KMS-11 (cell line): ENCODE results near the gene FHIT.

Source experiments
- H2AFZ ChIP-seq: fragments of 200-600 bp; sonication (generic); 2 replicates; pipeline ENCODE4 v1.6.1; 2016; ENCODE audit warnings: antibody characterized with exemption, mixed run types, low read depth
- H3K27ac ChIP-seq: fragments of 200-600 bp; sonication (generic); 2 replicates; pipeline ENCODE4 v1.6.1; 2016; ENCODE audit warnings: mild to moderate bottlenecking, mixed run types
- H3K27me3 ChIP-seq: fragments of 200-600 bp; sonication (generic); 2 replicates; pipeline ENCODE4 v1.6.1; 2017; ENCODE audit warnings: mild to moderate bottlenecking, low read depth, mixed run types, moderate library complexity; ENCODE audit not compliant: insufficient read depth
- H3K36me3 ChIP-seq: fragments of 200-600 bp; sonication (generic); 2 replicates; pipeline ENCODE4 v1.6.1; 2017; ENCODE audit warnings: mild to moderate bottlenecking, mixed run types; ENCODE audit not compliant: insufficient read depth
- H3K4me1 ChIP-seq: fragments of 200-600 bp; sonication (generic); 2 replicates; pipeline ENCODE4 v1.6.1; 2016; ENCODE audit warnings: mild to moderate bottlenecking, low read depth, mixed run types; ENCODE audit not compliant: poor library complexity, severe bottlenecking
- H3K4me2 ChIP-seq: fragments of 200-600 bp; sonication (generic); 2 replicates; pipeline ENCODE4 v1.7.0; 2016; ENCODE audit warnings: mild to moderate bottlenecking, mixed run types
- H3K4me3 ChIP-seq: fragments of 200-600 bp; sonication (generic); IDR thresholded peaks from 2 replicates; pipeline ENCODE4 v1.6.1; 2017; ENCODE audit warnings: low read depth, low read length, mixed read lengths; ENCODE audit not compliant: insufficient read depth
- H3K79me2 ChIP-seq: fragments of 200-600 bp; sonication (generic); 2 replicates; pipeline ENCODE4 v1.6.1; 2016; ENCODE audit warnings: low read depth, mixed run types; ENCODE audit not compliant: insufficient read depth
- H3K9ac ChIP-seq: fragments of 200-600 bp; sonication (generic); 2 replicates; pipeline ENCODE4 v1.6.1; 2016; ENCODE audit warnings: mild to moderate bottlenecking, mixed run types
- H4K20me1 ChIP-seq: fragments of 200-600 bp; sonication (generic); 2 replicates; pipeline ENCODE4 v1.6.1; 2016; ENCODE audit warnings: mild to moderate bottlenecking, mixed run types; ENCODE audit not compliant: insufficient read depth
- TF ChIP-seq, protein P1 (sequence below): fragments of 200-600 bp; sonication (generic); conservative IDR thresholded peaks from 2 replicates; pipeline ENCODE4 v1.6.1; 2017; ENCODE audit warnings: low read depth, mild to moderate bottlenecking, antibody characterized with exemption, low read length, moderate library complexity, mixed read lengths

Gene FHIT

DNA sequence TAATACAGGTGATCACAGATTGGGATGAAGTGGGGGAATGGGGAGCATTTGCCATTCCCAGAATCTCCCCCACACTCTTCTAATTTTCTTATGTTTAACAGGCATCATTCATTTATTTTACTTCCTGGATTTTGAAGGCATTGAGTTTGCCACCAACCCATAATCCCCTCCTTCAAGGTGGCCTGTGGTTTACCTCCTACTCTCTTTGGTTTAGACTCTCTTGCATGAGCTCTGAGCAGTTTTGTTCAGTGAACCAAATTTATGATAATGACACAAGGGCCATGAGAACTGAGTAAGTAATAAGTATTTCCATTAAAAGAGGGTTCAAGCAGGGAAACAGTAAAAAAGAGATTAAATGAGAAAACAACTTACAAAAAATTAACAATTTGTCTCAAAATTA, 1498.3 kb downstream of the FHIT start:
- Histone ChIP-seq H3K27ac (no peak overlapping the region), H4K20me1 (no peaks in the 10 kb centered on the region), H3K4me3 (no peak overlapping the region), H3K36me3 (no peaks in the 10 kb centered on the region), H3K4me2 (no peak overlapping the region), H3K79me2 (no peaks in the 10 kb centered on the region), H3K9ac (no peak overlapping the region), H3K27me3 (no peaks in the 10 kb centered on the region), H3K4me1 (no peaks in the 10 kb centered on the region), H2AFZ (no peak overlapping the region)
- TF ChIP-seq, protein P1, sequence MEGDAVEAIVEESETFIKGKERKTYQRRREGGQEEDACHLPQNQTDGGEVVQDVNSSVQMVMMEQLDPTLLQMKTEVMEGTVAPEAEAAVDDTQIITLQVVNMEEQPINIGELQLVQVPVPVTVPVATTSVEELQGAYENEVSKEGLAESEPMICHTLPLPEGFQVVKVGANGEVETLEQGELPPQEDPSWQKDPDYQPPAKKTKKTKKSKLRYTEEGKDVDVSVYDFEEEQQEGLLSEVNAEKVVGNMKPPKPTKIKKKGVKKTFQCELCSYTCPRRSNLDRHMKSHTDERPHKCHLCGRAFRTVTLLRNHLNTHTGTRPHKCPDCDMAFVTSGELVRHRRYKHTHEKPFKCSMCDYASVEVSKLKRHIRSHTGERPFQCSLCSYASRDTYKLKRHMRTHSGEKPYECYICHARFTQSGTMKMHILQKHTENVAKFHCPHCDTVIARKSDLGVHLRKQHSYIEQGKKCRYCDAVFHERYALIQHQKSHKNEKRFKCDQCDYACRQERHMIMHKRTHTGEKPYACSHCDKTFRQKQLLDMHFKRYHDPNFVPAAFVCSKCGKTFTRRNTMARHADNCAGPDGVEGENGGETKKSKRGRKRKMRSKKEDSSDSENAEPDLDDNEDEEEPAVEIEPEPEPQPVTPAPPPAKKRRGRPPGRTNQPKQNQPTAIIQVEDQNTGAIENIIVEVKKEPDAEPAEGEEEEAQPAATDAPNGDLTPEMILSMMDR: no peak

DNA sequence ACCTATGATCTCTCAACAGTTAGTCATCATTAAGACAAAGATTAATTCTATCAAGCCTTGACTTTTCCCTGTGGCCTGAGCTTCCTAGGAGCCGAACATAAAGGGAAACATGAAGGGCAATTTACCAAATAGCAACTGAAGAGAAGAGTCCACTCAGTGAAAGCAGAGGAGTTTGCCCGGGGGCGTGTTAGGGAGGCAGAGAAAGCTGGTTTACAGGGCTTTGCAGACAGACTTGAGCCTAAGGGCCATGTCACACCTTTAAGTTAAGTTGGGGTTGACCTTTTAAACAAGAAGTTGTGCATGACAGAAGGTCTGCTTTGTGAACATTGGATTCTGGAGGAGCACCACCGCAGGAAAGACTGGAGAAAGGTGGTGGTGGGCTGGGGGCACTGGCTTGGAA, 1499.6 kb downstream of the FHIT start:
- Histone ChIP-seq H3K4me1 (no peaks in the 10 kb centered on the region), H4K20me1 (no peaks in the 10 kb centered on the region), H3K36me3 (no peaks in the 10 kb centered on the region), H3K4me3 (no peak overlapping the region), H3K4me2 (no peak overlapping the region), H3K27me3 (no peaks in the 10 kb centered on the region), H3K9ac (no peak overlapping the region), H3K79me2 (no peaks in the 10 kb centered on the region), H2AFZ (no peak overlapping the region), H3K27ac (no peak overlapping the region)
- TF ChIP-seq, protein P1: no peak

DNA sequence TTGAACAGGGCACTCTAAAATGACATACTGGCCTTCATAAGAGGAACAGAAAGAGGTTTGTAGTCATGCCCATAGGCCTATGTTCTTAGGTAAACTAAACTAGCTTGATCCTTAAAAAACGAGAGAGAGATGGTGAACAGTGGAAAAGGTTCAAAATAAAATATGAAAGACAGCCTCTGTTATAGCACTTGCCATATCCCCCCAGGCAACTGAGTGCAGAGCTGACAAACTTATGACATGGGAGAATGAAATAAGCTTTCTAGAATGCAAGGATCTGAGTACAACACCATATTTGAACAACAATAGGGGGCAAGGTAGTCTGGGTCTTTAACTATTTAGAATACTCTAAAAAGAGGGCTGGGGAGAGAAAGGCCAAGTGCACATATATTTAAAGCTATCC, 1500.9 kb downstream of the FHIT start:
- no peaks in the 10 kb centered on the region for H4K20me1 ChIP-seq
- H3K27me3 ChIP-seq: no peaks in the 10 kb centered on the region
- no peak overlapping the region for H3K4me3 ChIP-seq
- H3K79me2 ChIP-seq: no peaks in the 10 kb centered on the region
- no peak overlapping the region for H2AFZ ChIP-seq
- H3K4me1 ChIP-seq: no peaks in the 10 kb centered on the region
- TF ChIP-seq, protein P1: no peak
- no peak overlapping the region for H3K9ac ChIP-seq
- no peaks in the 10 kb centered on the region for H3K36me3 ChIP-seq
- H3K4me2 ChIP-seq: no peak overlapping the region
- no peak overlapping the region for H3K27ac ChIP-seq

DNA sequence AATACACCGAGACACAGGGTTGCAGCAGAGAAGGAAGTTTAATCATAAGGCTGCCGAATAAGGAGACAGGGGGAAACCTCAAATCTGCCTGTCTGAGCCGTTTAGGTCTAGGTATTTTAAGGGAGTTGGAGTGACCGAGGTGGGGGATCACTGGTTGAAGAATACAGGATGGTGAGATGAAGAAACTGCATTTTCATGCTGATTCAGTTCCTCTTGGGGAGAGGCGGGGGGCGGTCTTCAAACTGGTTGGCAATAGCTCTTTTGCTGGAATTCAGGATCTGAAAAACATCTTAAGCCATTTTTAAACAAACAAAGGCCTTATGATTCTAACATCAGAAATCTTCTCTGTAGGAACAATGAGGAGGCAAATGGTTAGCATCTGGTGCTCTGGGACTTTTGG, 1502.0 kb downstream of the FHIT start:
- H3K36me3 ChIP-seq: no peaks in the 10 kb centered on the region

More for the DNA sequence above, 1502.0 kb downstream of the FHIT start:
- no peaks in the 10 kb centered on the region for H3K4me1 ChIP-seq
- no peak overlapping the region for H3K4me2 ChIP-seq
- H4K20me1 ChIP-seq: no peaks in the 10 kb centered on the region
- no peak overlapping the region for H2AFZ ChIP-seq
- H3K4me3 ChIP-seq: no peak overlapping the region
- H3K79me2 ChIP-seq: no peaks in the 10 kb centered on the region
- H3K9ac ChIP-seq: no peak overlapping the region
- TF ChIP-seq, protein P1: no peak
- H3K27me3 ChIP-seq: no peaks in the 10 kb centered on the region
- H3K27ac ChIP-seq: no peak overlapping the region
